GM13977 (cell line): ENCODE results near the gene MACROD2.

Experiments used
- DNase-seq: peaks from one replicate; pipeline ENCODE4 v3.0.0; 2012; ENCODE audit warnings: low spot score
- CTCF ChIP-seq: IDR thresholded peaks from 2 replicates; pipeline ENCODE4 v1.5.1; 2012; ENCODE audit warnings: mild to moderate bottlenecking, control low read depth; ENCODE audit not compliant: insufficient read depth; ENCODE audit errors: extremely low read depth, missing control alignments
- in situ Hi-C: fragments of 300-500 bp; cut with MboI; formaldehyde crosslinking; loops from one replicate; pipeline ENCODE4 v1.12.0; 2022; ENCODE audit warnings: low sequenced_read_pairs, low pct_unique_long_range_greater_than_20kb, mixed read lengths, inconsistent platforms; ENCODE audit not compliant: unreplicated experiment

Gene MACROD2

GRCh38 chr20:14566505-14566904 lies 571.2 kb downstream of the MACROD2 start:
- DNase-seq: no peak
- TF ChIP-seq CTCF: no peak
- in situ Hi-C loops: no loop called here

- DNase-seq: no peak
- in situ Hi-C loops: no loop called here
- TF ChIP-seq CTCF: no peak
Observed at GRCh38 chr20:14568225-14568624, 572.9 kb downstream of the MACROD2 start.

- in situ Hi-C loops: no loop called here
- no peak for TF ChIP-seq CTCF
- no peak for DNase-seq
Observed at GRCh38 chr20:14568701-14569100, 573.4 kb downstream of the MACROD2 start.

DNA sequence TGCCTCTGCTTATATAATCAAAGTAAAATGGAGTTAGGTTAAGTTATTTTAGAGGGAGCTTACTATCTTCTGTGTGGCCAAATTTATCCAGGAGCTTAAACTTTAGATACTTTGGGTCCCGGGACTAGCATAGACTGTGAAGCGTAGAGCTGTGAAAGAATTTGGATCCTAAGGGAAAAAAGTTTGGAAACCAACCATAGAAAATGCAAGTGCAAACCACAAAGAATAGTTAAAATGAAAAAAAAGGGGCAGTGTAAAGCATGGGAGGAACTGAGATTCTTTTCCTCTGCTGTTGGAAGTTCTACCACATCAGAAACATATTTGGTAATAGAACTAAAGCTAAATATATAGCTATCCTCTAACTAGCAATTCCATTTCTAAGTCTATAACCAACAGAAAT lies 574.3 kb downstream of the MACROD2 start:
- DNase-seq: no peak
- no peak for TF ChIP-seq CTCF
- in situ Hi-C loops: no loop called here

GRCh38 chr20:14570811-14571210 lies 575.5 kb downstream of the MACROD2 start:
- no peak for TF ChIP-seq CTCF
- no peak for DNase-seq
- in situ Hi-C loops: no loop called here

DNA sequence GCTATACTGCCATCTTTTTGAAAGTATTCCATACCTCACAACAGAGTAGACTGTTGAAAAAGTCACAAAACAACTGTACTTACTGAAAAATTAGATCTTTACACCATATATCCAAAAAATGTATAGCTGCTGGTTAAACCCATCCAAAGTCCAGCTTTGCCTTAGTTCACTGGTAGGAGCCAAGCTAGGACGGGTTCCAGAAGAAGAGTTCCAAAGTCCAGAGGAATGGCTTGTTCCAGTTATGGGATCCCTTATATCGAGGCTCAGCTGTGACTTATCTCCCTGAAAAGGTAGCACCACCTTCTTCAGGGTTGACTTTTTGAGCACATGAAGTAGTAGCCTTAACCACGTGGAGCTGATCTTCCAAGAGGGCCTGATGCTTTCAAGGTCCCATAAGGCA lies 578.4 kb downstream of the MACROD2 start:
- TF ChIP-seq CTCF: no peak
- in situ Hi-C loops: no loop called here
- no peak for DNase-seq
